Activated CD4-positive, alpha-beta T cell treated with anti-CD3 and anti-CD28 coated beads, Interleukin-2, amount 10 ng/mL, durations not matched to agents 24 days and 14 days (primary cell): ENCODE data around the gene AFM. TPM values are rescaled to one million over a fixed set of nuclear protein-coding genes. Genes with fewer than 3 reads are reported as not detected.

Experiments used
- DNase-seq: peaks from one replicate; pipeline ENCODE4 v3.0.0; 2022
- H3K27ac Mint-ChIP-seq: one replicate; pipeline ENCODE4 v1.8.0; 2022; ENCODE audit warnings: mild to moderate bottlenecking, mixed read lengths
- H3K27me3 Mint-ChIP-seq: one replicate; pipeline ENCODE4 v1.8.0; 2022; ENCODE audit warnings: mixed read lengths
- H3K36me3 Mint-ChIP-seq: one replicate; pipeline ENCODE4 v1.8.0; 2022; ENCODE audit warnings: low read depth, mild to moderate bottlenecking, mixed read lengths
- H3K4me1 Mint-ChIP-seq: one replicate; pipeline ENCODE4 v1.8.0; 2021; ENCODE audit warnings: mixed read lengths
- H3K4me3 Mint-ChIP-seq: one replicate; pipeline ENCODE4 v1.8.0; 2022; ENCODE audit warnings: mild to moderate bottlenecking, moderate library complexity, mixed read lengths
- H3K9me3 Mint-ChIP-seq: one replicate; pipeline ENCODE4 v1.8.0; 2021; ENCODE audit warnings: mixed read lengths
- intact Hi-C: fragments of 100-400 bp; cut with micrococcal nuclease; formaldehyde crosslinking; loops from one replicate; pipeline ENCODE4 v1.15.1; 2023
- total RNA-seq: library from RNA; stranded (reverse); gene quantifications from 2 replicates; pipeline ENCODE4 v1.2.3, GENCODE V29; 2022

AFM gene
- total RNA-seq, 1 donor from 2014 or later = not detected

DNA sequence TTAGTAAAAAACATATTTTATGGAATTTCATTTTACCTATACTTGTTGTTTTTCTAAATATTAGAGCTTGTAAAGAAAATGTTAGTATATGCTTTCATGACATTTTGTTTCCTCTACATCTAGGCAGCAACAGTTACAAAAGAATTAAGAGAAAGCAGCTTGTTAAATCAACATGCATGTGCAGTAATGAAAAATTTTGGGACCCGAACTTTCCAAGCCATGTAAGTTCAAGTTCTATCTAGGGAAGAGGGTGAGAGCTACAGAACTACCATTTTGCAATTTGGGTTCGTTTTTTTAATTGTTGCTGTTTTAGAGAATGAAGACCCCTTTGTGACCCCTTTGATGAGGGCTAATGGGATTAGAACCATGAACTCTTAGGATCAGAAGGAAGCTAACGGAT is 38.3 kb upstream of the AFM start:
- intact Hi-C loops = no loop called here
- H3K36me3 Mint-ChIP-seq = no peaks in the 10 kb centered on the region
- no peak overlapping the region for H3K27ac Mint-ChIP-seq
- no peaks in the 10 kb centered on the region for H3K9me3 Mint-ChIP-seq
- peaks cover 9% of the 10 kb centered on the region for H3K27me3 Mint-ChIP-seq
- no peaks in the 10 kb centered on the region for H3K4me1 Mint-ChIP-seq
- DNase-seq = no peak
- no peak overlapping the region for H3K4me3 Mint-ChIP-seq

DNA sequence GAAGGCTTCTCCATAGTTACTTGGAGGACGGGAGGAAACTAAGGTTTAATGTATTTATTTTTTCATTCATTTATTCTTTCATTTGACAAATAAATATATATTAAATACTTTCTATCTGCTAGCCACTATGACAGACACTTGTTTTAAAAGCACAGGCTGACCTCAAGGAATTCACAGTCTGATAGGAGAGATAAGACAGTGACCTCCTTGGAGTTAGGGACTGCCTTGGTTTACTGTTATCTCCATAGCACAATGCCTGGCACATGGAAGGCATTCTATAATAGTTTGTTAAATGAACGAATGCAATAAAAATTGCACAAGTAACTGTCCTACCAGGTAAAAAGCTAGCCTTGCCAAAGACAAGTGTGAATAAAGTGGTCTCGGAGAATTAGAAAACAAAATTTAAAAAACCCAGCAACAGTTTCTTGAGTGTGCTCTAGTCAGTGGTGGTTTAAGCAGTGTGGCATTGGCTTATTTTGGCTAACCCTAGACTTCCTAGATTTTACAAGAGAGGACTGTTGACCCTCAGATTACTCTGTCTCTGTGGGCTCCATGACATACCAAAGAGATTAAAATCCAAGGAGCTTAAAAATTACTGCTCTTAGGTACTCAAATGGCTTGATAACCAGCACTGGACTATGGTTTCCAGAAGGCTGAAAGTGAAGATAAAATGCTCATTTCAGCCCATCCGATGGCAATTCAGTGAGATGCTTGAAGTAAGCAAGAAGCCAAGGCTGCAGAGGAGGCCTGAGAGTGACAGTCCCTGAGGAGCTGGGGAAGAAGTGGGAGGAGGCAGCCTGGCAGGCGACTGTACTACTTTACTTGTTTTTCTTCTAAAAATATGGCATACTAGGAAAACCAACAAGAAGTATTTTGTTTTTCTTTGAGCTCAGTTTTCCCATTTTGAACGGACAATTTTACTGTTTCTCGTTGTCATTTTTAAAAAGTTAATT is 35.9 kb upstream of the AFM start:
- no peak for DNase-seq
- Mint-ChIP-seq H3K36me3 (no peaks in the 10 kb centered on the region), H3K4me3 (no peak overlapping the region), H3K4me1 (no peaks in the 10 kb centered on the region), H3K27me3 (peaks cover 9% of the 10 kb centered on the region), H3K9me3 (no peaks in the 10 kb centered on the region), H3K27ac (no peak overlapping the region)
- intact Hi-C loops = loop anchor here (1.0 kb wide), 1 partner anchor 134 kb away; no protein-coding TSS in a partner anchor

DNA sequence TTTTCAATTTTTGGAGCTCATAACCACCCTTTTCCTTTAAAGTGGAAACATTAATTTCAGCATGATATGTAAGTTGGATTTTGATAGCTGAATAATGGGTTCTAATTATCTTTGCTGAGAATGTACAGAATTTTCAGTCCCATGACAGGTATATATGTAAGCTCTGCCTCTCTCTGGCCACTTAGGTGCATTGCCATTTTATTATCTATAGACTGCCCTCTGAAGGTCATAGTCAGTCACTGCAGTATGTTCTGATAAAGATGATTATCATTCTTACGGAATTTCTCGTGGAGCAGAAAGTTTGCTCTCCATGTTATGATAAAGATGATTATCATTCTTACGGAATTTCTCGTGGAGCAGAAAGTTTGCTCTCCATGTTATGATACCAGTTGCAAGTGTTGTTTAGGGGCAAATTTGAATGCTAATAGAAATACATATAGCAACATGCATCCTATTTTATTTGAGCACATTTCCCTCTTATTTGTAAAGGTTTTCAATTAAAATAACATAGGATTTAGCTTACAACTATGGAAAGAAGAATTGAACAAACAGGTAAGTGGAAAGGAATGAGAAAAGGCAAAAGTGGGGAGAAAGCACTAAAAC is 35.1 kb upstream of the AFM start:
- Mint-ChIP-seq H3K4me1 (no peaks in the 10 kb centered on the region), H3K4me3 (no peak overlapping the region), H3K36me3 (no peaks in the 10 kb centered on the region), H3K27me3 (peaks cover 9% of the 10 kb centered on the region), H3K27ac (no peak overlapping the region), H3K9me3 (no peaks in the 10 kb centered on the region)
- intact Hi-C loops = loop anchor here (1.0 kb wide), 1 partner anchor 135 kb away; no protein-coding TSS in a partner anchor
- DNase-seq = peak; percentile 62

DNA sequence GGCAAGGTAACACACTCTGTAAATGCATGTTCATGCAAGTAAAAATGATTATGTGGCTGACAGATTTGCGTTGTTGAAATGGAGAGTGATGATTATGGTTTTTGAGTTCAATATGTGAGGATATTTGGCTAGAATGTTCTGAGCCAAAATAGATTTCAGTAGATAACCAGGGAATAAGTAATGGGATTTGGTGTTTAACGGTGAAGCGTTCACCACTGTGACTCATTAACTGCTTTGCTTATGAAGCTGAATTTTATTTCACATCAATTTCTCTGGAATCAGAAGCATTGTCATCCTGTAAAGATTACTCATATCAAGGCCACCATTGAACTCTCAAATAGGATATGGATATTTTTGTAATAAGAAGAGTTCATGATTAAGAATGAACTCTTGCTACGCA is 33.9 kb upstream of the AFM start:
- no peaks in the 10 kb centered on the region for H3K9me3 Mint-ChIP-seq
- no peak overlapping the region for H3K4me3 Mint-ChIP-seq
- no peaks in the 10 kb centered on the region for H3K36me3 Mint-ChIP-seq
- no peak for DNase-seq
- no peaks in the 10 kb centered on the region for H3K4me1 Mint-ChIP-seq
- peaks cover 9% of the 10 kb centered on the region for H3K27me3 Mint-ChIP-seq
- intact Hi-C loops = no loop called here
- no peak overlapping the region for H3K27ac Mint-ChIP-seq

DNA sequence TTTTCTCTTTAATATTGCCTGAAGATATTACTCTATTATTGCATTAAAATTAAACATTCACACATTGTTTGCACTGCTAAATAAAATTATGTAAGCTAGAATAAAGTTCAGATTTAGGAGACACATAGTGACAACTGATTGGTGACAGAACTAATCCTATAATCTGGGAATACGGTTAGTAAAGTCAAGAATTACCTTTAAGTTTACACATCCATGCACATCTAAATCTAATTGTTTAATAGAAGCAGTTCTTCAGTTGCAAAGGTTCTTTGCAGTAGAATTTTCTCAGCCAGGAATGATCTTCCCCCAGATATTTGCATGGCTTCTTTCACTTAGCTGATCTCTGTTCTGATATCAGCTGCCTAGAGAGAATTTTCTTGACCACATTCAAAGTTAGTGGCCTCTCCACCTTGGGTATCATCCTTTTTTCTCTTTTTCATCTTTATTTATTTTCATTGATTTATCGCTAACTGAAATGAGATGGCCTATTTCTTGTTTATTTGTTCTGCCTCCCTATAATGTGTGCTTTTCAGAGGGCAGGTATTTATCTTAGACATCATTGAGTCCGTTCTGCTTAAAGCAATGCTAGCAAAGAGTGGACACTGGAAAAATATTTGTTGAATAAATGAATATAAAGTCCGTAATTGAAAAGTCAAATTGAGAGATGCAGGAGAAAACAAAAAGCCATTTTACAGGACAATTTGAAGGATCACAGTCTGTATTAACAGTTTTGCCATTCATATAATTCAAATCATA is 32.9 kb upstream of the AFM start:
- H3K27ac Mint-ChIP-seq = no peak overlapping the region
- no peaks in the 10 kb centered on the region for H3K4me1 Mint-ChIP-seq
- intact Hi-C loops = no loop called here
- H3K9me3 Mint-ChIP-seq = no peaks in the 10 kb centered on the region
- DNase-seq = no peak
- no peaks in the 10 kb centered on the region for H3K36me3 Mint-ChIP-seq
- H3K27me3 Mint-ChIP-seq = peaks cover 6% of the 10 kb centered on the region
- H3K4me3 Mint-ChIP-seq = no peak overlapping the region

DNA sequence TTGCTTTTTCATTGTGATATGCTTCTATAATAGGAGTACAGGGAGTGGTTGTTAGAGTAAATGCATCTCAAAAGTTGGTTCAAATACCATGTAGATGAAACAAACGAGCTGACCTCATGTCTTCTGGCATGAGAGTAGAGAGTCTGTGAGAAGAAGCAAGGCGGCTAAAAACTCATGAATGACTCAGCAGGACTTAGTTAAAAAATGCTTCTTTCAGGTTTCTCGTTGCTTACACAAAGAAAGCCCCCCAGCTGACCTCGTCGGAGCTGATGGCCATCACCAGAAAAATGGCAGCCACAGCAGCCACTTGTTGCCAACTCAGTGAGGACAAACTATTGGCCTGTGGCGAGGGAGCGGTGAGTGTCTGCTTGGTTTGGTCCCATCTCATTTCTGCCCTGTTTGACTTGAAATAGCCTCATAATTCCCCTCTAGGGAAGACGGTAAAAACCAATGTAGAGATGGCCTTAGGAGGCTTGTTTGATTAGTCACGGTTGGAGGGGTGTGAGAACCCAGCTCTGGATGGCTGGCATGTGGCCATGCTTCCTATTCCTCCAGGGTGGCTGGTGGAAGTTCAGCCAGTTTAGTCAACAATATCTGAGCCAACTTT is 31.0 kb upstream of the AFM start:
- H3K27ac Mint-ChIP-seq = no peak overlapping the region
- H3K9me3 Mint-ChIP-seq = no peaks in the 10 kb centered on the region
- H3K4me1 Mint-ChIP-seq = no peaks in the 10 kb centered on the region
- H3K36me3 Mint-ChIP-seq = no peaks in the 10 kb centered on the region
- H3K27me3 Mint-ChIP-seq = peaks cover 6% of the 10 kb centered on the region
- intact Hi-C loops = no loop called here
- no peak for DNase-seq
- no peak overlapping the region for H3K4me3 Mint-ChIP-seq

DNA sequence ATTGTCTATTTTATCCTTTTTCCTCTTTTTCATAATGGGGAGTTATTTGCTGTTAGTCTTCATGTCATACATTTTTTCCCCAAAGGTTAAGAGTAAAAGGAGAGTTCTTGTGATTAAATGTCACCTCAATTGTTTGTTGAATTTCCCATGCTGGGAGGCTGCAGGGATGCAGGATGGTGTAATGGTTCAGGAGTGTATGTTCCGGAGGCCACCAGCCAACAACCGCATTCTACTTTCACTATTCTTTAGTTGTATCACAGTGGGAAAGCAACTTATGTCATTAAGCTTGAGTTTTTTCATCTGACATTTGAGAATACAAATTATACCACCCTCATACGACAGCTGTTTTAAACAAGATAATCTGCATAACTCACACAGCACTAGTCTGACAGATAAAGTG is 30.1 kb upstream of the AFM start:
- intact Hi-C loops = no loop called here
- Mint-ChIP-seq H3K4me1 (no peaks in the 10 kb centered on the region), H3K27me3 (peaks cover 6% of the 10 kb centered on the region), H3K4me3 (no peak overlapping the region), H3K36me3 (no peaks in the 10 kb centered on the region), H3K27ac (no peak overlapping the region), H3K9me3 (no peaks in the 10 kb centered on the region)
- DNase-seq = no peak

DNA sequence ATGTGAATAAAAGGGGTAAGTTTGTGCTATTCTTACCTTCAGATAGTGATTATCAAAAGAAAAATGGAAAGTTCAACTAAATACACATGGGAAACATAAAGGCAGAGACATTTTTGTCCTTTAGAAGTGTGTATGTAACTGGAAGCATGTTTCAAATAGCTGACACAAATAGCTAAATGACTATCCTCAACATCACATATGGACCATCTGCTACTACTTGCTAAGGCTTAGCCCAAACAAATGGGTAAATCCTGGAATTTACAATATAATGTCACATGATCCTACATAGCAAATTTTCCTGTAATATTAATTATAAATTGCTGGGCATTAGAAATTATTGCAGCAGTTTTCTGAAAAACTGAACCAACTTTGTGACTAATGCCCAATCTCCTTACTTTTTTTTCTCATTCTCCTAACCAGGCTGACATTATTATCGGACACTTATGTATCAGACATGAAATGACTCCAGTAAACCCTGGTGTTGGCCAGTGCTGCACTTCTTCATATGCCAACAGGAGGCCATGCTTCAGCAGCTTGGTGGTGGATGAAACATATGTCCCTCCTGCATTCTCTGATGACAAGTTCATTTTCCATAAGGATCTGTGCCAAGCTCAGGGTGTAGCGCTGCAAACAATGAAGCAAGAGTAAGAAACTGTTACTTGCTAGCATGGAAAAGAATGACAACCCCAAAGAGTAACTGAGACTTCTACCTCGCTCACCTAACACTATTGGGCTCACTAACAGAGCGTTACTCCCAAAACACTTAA is 29.4 kb upstream of the AFM start:
- no peaks in the 10 kb centered on the region for H3K36me3 Mint-ChIP-seq
- H3K4me1 Mint-ChIP-seq = no peaks in the 10 kb centered on the region
- H3K9me3 Mint-ChIP-seq = no peaks in the 10 kb centered on the region
- no peak for DNase-seq
- H3K27ac Mint-ChIP-seq = no peak overlapping the region
- peaks cover 2% of the 10 kb centered on the region for H3K27me3 Mint-ChIP-seq
- H3K4me3 Mint-ChIP-seq = no peak overlapping the region
- intact Hi-C loops = no loop called here

DNA sequence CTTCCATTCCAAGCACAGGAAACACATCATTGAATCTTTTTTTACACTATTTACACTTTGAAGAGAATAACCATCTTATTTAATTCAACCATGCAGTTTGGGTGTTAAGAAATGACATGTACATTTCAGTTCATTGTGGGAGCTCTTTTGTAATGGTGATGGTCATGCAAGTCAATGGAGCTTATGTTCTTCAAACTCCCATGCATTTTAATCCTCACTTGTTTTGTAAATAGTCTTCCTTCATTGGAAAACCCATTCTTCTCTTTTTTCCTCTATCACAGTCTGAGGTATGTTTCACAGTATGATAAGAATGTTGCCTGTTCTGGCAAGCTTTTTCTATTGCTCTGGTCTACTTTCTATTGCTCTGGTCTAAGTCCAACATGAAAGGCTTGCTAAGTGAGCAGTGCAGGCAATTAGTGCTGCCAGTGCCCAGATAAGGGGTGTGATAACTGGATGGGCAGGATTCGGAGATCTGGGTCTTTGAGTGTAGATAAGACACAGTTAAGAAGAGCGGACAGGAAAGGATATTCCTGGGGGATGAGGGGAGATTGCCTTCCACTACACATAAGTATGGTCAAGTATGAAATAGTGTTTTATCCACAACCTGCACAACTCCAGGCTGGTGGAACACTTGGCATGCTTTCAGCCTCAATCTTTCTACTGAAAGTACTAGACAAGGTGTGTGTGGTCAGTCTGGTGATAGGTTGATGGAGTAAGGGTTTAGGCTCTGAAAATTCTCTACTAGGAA is 28.4 kb upstream of the AFM start:
- Mint-ChIP-seq H3K9me3 (no peaks in the 10 kb centered on the region), H3K4me1 (no peaks in the 10 kb centered on the region), H3K4me3 (no peak overlapping the region), H3K27me3 (no peaks in the 10 kb centered on the region), H3K27ac (no peak overlapping the region), H3K36me3 (no peaks in the 10 kb centered on the region)
- intact Hi-C loops = no loop called here
- no peak for DNase-seq

DNA sequence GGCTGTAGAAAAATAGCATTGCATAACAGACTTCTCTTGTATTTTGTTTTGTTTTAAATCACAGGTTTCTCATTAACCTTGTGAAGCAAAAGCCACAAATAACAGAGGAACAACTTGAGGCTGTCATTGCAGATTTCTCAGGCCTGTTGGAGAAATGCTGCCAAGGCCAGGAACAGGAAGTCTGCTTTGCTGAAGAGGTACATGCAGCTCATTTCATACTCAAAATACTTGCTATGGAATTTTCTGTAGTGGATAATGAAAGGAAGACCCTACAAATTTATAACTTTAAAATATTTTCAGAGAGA is 27.9 kb upstream of the AFM start:
- intact Hi-C loops = no loop called here
- Mint-ChIP-seq H3K4me3 (no peak overlapping the region), H3K27me3 (no peaks in the 10 kb centered on the region), H3K9me3 (no peaks in the 10 kb centered on the region), H3K4me1 (no peaks in the 10 kb centered on the region), H3K27ac (no peak overlapping the region), H3K36me3 (no peaks in the 10 kb centered on the region)
- DNase-seq = no peak

DNA sequence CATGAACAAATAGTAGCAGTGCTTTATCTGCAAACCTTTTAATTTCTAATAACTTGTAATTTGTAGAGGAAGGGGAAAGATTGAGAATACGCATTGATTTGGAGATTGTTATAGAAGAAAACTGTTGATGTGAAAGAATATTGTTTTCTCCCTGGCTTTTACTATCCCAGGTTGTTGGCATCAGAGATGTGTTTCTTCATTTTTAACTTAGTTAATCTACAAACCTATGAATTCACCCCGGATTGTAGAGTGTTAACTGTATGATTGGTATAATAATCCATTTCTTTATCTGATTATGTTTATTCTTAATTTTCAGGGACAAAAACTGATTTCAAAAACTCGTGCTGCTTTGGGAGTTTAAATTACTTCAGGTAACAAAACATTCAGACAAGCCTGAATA is 26.6 kb upstream of the AFM start:
- intact Hi-C loops = no loop called here
- no peak overlapping the region for H3K27ac Mint-ChIP-seq
- no peak overlapping the region for H3K4me3 Mint-ChIP-seq
- H3K36me3 Mint-ChIP-seq = no peaks in the 10 kb centered on the region
- no peaks in the 10 kb centered on the region for H3K9me3 Mint-ChIP-seq
- no peak for DNase-seq
- H3K4me1 Mint-ChIP-seq = no peaks in the 10 kb centered on the region
- no peaks in the 10 kb centered on the region for H3K27me3 Mint-ChIP-seq

DNA sequence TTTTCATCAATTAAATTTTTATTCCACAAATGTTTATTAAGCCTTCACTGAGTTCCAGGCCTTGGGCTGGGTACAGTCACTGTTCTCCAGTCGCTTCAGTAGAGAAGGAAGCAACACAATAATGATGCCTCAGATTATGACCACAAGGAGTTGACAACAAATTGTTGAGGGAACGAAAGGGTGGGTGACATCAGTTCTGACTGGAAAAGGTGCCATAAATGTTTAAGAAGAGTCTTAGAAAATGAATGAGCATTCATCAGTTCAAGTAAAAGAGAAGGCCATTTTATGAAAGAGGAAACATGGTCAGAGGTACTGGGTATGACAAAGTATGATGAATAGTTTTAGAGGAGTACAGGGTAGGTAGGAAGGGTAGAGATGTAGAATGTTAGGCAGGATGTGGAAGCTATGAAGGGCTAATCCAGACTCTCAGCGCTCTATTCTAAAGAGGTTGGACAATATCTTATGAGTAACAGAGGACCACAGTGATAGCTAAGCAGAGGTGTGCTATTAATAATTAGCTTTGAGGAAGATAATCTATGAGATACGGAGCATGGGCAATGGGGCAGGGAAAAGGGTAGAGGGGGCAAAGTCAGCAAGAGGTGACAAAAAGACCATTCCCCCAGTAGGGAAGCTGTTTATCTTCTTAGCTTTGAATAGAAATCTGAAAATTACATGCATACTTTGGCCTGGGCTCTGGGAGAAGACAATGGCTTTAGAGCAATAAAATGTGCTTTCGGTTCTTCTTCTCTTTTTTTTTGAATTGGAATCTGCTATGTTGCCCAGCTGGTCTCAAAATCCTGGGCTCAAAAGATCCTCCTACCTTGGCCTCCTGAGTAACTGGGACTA is 25.1 kb upstream of the AFM start:
- intact Hi-C loops = no loop called here
- H3K27me3 Mint-ChIP-seq = no peaks in the 10 kb centered on the region
- H3K4me1 Mint-ChIP-seq = no peaks in the 10 kb centered on the region
- no peak for DNase-seq
- no peaks in the 10 kb centered on the region for H3K9me3 Mint-ChIP-seq
- no peaks in the 10 kb centered on the region for H3K36me3 Mint-ChIP-seq
- H3K4me3 Mint-ChIP-seq = no peak overlapping the region
- no peak overlapping the region for H3K27ac Mint-ChIP-seq
